ENCODE results near the gene TRAF3IP1. TPM values are rescaled to one million over a fixed set of nuclear protein-coding genes. Genes with fewer than 3 reads are reported as not detected.

TRAF3IP1 gene
- total and polyA plus RNA-seq, 2 of the 13 experiments (the other 11 are each of a cell fraction or from before 2014, with no cell fraction given) = 4.1 to 12.9 TPM

DNA sequence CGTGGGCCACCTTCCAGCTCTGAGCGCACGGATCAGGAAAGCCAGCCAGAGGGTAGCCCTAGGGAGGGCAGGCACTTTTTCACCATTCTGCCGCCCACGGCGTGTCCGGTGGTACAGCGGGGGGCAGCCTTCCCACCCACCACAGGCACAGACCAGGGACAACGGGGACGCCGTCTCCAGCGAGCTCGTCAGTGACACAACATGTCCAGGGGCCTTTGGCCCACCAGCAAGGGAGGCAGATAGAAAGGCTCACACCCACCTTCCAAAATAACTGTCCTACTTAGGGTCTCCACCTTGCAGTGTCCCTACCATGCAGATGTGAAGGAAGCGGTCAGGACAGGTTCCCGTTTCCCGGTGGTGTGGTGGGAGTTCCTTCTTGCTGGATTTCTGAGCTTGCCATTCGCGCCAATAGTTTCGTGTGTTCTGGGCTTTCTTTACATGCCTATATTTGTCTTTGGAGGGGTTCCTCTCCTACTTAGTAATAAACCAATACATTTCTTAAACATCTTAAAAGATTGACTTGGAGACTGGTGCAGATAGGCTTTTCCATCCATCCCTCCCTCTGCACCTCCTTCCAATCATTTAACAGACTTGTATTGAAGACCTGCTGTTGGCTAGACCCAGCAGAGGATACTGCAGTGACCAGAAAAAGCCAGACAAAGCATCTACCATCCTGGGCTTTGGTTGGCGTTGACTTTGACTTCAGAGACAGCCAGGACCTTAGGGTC, 107.3 kb downstream of the TRAF3IP1 start (continued):
- TF ChIP-seq ZNF644 (CRISPR knock-in tag; IDR thresholded peaks at IDR 0.05; ENCODE audit: low read depth) (no peak), HHEX (CRISPR knock-in tag; IDR thresholded peaks at IDR 0.05) (no peak), ONECUT2 (CRISPR knock-in tag; IDR thresholded peaks at IDR 0.05) (no peak), ZNF253 (CRISPR knock-in tag; IDR thresholded peaks at IDR 0.05; ENCODE audit: borderline replicate concordance) (0 out of 2 replicates have a peak, but pooled peaks have one; percentile 20), KDM5B (CRISPR knock-in tag; IDR thresholded peaks at IDR 0.05; ENCODE audit: borderline replicate concordance) (0 out of 2 replicates have a peak, but pooled peaks have one; percentile 2), KMT2B (CRISPR knock-in tag; IDR thresholded peaks at IDR 0.05) (no peak), ZNF230 (CRISPR knock-in tag; IDR thresholded peaks at IDR 0.05) (no peak), ZNF775 (CRISPR knock-in tag; IDR thresholded peaks at IDR 0.05; ENCODE audit: borderline replicate concordance) (no peak), BHLHE40 (IDR thresholded peaks at IDR 0.05; ENCODE audit: low read length) (no peak), ZNF282 (IDR thresholded peaks at IDR 0.05; ENCODE audit: partially characterized antibody) (no peak), MED13 (CRISPR knock-in tag; IDR thresholded peaks at IDR 0.05) (no peak), ETV5 (CRISPR knock-in tag; IDR thresholded peaks at IDR 0.05; ENCODE audit: borderline replicate concordance) (no peak), ZNF136 (CRISPR knock-in tag; IDR thresholded peaks at IDR 0.05; ENCODE audit: low read depth) (0 out of 2 replicates have a peak, but pooled peaks have one; percentile 63), ZSCAN30 (CRISPR knock-in tag; IDR thresholded peaks at IDR 0.05) (no peak), ZSCAN25 (CRISPR knock-in tag; IDR thresholded peaks at IDR 0.05) (no peak), U2AF2 (IDR thresholded peaks at IDR 0.05; ENCODE audit: low read depth, low read length) (no peak), PHB2 (IDR thresholded peaks at IDR 0.05; ENCODE audit: partially characterized antibody) (no peak), PHF5A (CRISPR knock-in tag; IDR thresholded peaks at IDR 0.05; ENCODE audit: low read depth, unreplicated experiment) (no peak), HMG20B (CRISPR knock-in tag; conservative IDR thresholded peaks at IDR 0.05) (no peak)
- TF ChIP-seq, protein P1, sequence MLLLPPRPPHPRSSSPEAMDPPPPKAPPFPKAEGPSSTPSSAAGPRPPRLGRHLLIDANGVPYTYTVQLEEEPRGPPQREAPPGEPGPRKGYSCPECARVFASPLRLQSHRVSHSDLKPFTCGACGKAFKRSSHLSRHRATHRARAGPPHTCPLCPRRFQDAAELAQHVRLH (CRISPR knock-in tag; IDR thresholded peaks at IDR 0.05; ENCODE audit: borderline replicate concordance, low read depth) = no peak
- TF ChIP-seq, protein P2, sequence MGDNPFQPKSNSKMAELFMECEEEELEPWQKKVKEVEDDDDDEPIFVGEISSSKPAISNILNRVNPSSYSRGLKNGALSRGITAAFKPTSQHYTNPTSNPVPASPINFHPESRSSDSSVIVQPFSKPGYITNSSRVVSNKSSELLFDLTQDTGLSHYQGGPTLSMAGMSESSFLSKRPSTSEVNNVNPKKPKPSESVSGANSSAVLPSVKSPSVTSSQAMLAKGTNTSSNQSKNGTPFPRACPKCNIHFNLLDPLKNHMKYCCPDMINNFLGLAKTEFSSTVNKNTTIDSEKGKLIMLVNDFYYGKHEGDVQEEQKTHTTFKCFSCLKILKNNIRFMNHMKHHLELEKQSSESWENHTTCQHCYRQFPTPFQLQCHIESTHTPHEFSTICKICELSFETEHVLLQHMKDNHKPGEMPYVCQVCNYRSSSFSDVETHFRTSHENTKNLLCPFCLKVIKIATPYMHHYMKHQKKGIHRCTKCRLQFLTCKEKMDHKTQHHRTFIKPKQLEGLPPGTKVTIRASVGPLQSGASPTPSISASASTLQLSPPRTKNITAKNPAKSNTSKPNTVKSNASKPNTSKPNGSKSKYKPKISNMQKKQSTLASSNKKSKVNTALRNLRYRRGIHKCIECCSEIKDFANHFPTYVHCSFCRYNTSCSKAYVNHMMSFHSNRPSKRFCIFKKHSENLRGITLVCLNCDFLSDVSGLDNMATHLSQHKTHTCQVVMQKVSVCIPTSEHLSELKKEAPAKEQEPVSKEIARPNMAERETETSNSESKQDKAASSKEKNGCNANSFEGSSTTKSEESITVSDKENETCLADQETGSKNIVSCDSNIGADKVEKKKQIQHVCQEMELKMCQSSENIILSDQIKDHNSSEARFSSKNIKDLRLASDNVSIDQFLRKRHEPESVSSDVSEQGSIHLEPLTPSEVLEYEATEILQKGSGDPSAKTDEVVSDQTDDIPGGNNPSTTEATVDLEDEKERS (CRISPR knock-in tag; IDR thresholded peaks at IDR 0.05) = no peak
- TF ChIP-seq, protein P3, sequence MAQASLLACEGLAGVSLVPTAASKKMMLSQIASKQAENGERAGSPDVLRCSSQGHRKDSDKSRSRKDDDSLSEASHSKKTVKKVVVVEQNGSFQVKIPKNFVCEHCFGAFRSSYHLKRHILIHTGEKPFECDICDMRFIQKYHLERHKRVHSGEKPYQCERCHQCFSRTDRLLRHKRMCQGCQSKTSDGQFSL (CRISPR knock-in tag; IDR thresholded peaks at IDR 0.05) = no peak
- TF ChIP-seq, protein P4, sequence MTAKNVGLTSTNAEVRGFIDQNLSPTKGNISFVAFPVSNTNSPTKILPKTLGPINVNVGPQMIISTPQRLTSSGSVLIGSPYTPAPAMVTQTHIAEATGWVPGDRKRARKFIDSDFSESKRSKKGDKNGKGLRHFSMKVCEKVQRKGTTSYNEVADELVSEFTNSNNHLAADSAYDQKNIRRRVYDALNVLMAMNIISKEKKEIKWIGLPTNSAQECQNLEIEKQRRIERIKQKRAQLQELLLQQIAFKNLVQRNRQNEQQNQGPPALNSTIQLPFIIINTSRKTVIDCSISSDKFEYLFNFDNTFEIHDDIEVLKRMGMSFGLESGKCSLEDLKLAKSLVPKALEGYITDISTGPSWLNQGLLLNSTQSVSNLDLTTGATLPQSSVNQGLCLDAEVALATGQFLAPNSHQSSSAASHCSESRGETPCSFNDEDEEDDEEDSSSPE (CRISPR knock-in tag; IDR thresholded peaks at IDR 0.05) = no peak
- TF ChIP-seq, protein P5, sequence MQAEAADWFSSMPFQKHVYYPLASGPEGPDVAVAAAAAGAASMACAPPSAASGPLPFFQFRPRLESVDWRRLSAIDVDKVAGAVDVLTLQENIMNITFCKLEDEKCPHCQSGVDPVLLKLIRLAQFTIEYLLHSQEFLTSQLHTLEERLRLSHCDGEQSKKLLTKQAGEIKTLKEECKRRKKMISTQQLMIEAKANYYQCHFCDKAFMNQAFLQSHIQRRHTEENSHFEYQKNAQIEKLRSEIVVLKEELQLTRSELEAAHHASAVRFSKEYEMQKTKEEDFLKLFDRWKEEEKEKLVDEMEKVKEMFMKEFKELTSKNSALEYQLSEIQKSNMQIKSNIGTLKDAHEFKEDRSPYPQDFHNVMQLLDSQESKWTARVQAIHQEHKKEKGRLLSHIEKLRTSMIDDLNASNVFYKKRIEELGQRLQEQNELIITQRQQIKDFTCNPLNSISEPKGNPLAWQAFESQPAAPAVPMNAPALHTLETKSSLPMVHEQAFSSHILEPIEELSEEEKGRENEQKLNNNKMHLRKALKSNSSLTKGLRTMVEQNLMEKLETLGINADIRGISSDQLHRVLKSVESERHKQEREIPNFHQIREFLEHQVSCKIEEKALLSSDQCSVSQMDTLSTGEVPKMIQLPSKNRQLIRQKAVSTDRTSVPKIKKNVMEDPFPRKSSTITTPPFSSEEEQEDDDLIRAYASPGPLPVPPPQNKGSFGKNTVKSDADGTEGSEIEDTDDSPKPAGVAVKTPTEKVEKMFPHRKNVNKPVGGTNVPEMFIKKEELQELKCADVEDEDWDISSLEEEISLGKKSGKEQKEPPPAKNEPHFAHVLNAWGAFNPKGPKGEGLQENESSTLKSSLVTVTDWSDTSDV (CRISPR knock-in tag; IDR thresholded peaks at IDR 0.05) = peak; percentile 70; the same call in 1 of the 2 replicates
